Measurements from ENCODE around the gene FAM193A. TPM values are rescaled to one million over a fixed set of nuclear protein-coding genes. Genes with fewer than 3 reads are reported as not detected.
"Not testable (repeated sequence)": the region's sequence is repeated elsewhere in the genome, so short reads cannot be mapped to it uniquely, and the experiment has no call there.

Gene FAM193A
- total RNA-seq, 1 donor from 2014 or later: 19.8 TPM

- Histone ChIP-seq H3K4me3 (ENCODE audit: low read depth, low read length) (no peak overlapping the region), H3K27me3 (ENCODE audit: control insufficient read depth, insufficient read depth, low read length) (peaks cover 2% of the 10 kb centered on the region), H3K36me3 (ENCODE audit: control insufficient read depth, insufficient read depth, low read length) (no peaks in the 10 kb centered on the region)
- no peak for TF ChIP-seq CTCF (IDR thresholded peaks at IDR 0.05; ENCODE audit: insufficient read depth, low read length, poor library complexity, severe bottlenecking)
- DNase-seq (ENCODE audit: low read depth): no peak
Measured at GRCh38 chr4:2771264-2771663, 234.8 kb downstream of the FAM193A start.

- not testable (repeated sequence) for DNase-seq (ENCODE audit: low read depth); H3K27me3 ChIP-seq (ENCODE audit: control insufficient read depth, insufficient read depth, low read length); H3K36me3 ChIP-seq (ENCODE audit: control insufficient read depth, insufficient read depth, low read length); H3K4me3 ChIP-seq (ENCODE audit: low read depth, low read length)
Measured at GRCh38 chr4:2780643-2781042, 244.2 kb downstream of the FAM193A start.

GRCh38 chr4:2781911-2782310, 245.5 kb downstream of the FAM193A start:
- H3K4me3 ChIP-seq (ENCODE audit: low read depth, low read length): no peak overlapping the region
- no peaks in the 10 kb centered on the region for H3K36me3 ChIP-seq (ENCODE audit: control insufficient read depth, insufficient read depth, low read length)
- TF ChIP-seq CTCF (IDR thresholded peaks at IDR 0.05; ENCODE audit: insufficient read depth, low read length, poor library complexity, severe bottlenecking): no peak
- peaks cover 2% of the 10 kb centered on the region for H3K27me3 ChIP-seq (ENCODE audit: control insufficient read depth, insufficient read depth, low read length)
- DNase-seq (ENCODE audit: low read depth): no peak

Other genes starting within 250 kb of the FAM193A start
- 2.0 and 5.7 TPM in 2 replicates for gene ZFYVE28, start 118.0 kb upstream of the FAM193A start, total RNA-seq
- not detected in 2 replicates for gene CFAP99, start 117.7 kb upstream of the FAM193A start, total RNA-seq
- gene RNF4, start 67.5 kb upstream of the FAM193A start, total RNA-seq: 83.9 and 88.7 TPM in 2 replicates
- 76.8 and 87.8 TPM in 2 replicates for gene TNIP2, start 219.7 kb downstream of the FAM193A start, total RNA-seq

Data from kidney epithelial cell (primary cell).